HT-29 (cell line): ENCODE measurements around the gene DDN. TPM values are rescaled to one million over a fixed set of nuclear protein-coding genes. Genes with fewer than 3 reads are reported as not detected.

Experiments
- DNase-seq: peaks from one replicate; pipeline ENCODE4 v3.0.0-alpha.2; 2015; ENCODE audit warnings: low spot score
- total RNA-seq: library from RNA; depleted of rRNA; stranded (reverse); fragments of >200 nt; shearing (Covaris generic); gene quantifications from 2 replicates; pipeline ENCODE4 v1.2.3, GENCODE V29; 2014

Gene DDN
- total RNA-seq, 1 experiment from 2014 or later: 0.66 TPM

GRCh38 chr12:49031573-49032161 lies 32.5 kb upstream of the DDN start:
- DNase-seq: no peak

DNA sequence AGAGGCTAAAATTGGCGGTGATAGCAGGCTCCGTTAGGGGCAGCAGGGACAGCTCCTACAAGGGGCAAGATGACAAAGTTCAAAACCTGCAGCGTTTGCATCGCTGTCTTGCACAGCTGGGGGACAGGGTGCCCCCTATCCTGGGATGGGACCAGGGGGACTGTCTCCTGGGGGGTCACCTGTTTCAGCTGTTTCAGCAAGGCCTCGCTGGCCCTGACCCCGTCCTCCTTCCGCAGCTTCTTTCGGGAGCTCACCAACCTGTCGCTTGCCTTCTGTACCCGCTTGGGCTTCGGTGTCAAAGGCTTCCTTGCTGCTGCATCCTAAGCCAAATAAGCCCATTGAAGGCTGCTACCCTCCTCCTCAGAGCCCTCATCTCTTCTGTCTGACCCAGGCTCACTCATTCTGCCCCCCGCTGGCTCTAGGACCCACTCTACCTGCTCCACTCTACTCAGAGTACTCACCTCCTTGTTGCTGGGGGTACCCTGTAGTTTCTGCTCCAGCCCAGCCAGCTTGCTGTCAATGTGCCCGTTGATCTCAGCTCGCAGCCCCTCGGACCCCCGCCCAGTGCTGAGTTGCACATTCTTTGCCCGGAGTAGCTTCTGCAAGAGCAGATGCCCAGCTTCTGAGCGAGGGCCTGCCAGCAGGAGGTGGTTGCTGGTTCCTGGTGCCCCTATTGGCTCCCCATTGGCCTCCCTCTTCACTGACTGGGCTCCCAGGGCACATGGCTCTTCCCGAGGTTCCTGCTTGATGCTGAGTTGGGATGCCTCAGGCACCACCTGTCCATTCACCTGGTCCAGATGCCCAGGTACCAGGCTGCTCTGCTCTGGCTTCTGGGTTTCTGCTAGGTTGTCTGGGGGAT lies 31.8 kb upstream of the DDN start:
- no peak for DNase-seq

- no peak for DNase-seq
Observed at GRCh38 chr12:49030119-49030518, 30.9 kb upstream of the DDN start.

- DNase-seq: no peak
Observed at GRCh38 chr12:49028666-49029275, 29.6 kb upstream of the DDN start.

DNA sequence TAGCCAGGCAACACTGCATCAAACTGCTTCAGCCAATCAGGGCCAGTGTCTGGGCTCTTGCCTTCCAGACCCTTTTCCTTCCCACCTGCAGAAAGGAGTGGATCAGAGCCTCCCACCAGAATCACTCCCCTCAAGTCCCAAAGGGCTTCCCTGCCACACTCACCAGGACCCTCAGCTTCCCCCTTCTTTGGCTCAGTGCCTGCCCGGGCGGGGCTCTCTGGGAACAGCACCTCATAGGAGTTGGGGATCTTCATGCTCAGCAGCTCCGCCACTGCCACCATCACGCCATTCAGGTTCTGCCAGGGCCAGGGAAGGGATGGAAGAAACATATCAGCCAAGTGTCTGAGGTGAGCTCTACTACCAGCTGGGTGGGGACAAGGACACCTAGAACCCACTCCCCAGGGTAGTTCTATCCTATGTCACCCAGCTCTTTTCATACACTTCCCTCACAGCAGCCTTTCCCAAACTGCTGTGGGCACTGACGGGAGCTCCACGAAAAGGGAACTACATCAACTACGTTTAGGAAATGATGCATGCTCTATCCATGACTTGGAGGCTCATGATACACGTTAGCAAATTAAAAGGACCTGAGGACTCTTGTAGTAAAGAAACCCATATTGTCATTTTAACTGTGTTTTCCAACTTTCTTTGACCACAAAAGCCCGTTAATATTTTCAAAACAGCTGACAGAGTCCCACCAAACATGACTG lies 28.8 kb upstream of the DDN start:
- DNase-seq: no peak

DNA sequence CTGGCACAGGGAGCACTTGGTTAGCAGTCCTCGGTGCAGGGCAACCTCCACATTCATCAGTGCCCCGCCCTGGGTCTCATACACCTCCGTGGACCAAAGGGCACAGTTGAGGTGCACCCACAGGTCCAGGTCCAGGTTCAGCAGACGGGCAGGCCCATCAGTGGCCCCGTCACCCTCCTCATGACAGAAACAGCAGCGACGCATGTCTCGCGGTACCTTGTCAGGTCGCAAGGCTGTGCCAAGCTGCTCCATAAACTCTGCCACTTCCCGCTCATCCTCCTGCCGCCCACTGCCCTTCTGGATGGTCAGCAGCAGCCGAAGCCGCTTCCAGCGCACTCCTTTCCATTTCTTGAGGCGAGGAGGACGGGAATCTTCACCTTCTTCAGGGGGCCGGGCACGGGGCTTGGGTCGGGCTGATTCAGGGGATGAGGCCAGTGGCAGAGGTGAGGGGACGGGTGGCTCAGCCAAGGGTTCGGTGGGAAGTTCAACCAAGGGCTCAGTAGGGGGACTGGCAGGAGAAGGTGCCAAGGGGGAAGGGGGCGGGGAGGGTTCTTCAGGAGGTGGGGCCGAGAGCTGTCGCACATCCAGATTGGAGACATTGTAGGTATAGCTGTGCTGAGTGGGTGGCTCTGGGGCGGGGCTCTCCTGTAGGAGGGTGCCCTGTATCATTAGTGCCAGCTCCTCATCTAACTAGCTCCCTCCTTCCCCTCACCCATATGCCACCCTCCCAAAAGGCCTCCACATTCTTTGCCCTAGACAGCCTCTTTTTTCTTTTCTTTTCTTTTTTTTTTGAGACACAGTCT lies 27.7 kb upstream of the DDN start:
- no peak for DNase-seq

DNA sequence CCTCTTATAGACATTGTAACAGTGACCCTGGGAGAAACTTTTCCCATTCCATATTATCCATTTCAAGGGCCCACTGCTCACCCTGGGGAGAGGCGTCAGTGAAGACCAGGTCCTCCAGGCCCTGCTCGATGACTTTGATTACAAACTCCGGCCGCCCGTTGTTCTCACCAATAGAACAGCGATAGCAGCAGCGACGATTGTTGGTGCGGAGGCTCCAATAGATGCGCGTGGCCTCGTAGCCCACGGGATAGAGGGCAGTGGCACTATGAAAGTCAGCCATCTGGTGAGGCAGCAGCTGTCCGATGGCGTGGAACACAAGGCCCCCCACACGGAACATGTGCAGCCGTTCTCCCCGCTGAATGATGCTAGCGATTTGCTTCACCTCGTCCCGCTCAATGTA lies 26.9 kb upstream of the DDN start:
- DNase-seq: no peak

DNA sequence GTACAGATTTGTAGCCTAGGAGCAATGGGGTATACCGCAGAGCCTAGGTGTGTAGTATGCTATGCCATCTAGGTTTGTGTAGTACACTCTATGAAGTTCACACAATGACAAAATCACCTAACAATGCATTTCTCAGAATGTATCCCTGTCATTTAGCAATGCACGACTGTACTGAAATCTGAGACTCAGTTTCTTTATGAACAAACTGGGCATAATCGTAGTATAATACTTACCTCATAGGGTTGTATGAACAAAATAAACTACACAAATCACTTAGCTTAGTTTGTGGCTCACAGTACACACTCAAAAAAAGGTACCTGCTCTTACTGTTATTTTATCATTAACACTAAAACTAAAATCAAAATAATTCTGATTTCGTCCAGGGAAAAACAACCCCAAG lies 26.3 kb upstream of the DDN start:
- DNase-seq: no peak

- DNase-seq: no peak
Observed at GRCh38 chr12:49024543-49024942, 25.4 kb upstream of the DDN start.

- no peak for DNase-seq
Observed at GRCh38 chr12:49023812-49024211, 24.6 kb upstream of the DDN start.

DNA sequence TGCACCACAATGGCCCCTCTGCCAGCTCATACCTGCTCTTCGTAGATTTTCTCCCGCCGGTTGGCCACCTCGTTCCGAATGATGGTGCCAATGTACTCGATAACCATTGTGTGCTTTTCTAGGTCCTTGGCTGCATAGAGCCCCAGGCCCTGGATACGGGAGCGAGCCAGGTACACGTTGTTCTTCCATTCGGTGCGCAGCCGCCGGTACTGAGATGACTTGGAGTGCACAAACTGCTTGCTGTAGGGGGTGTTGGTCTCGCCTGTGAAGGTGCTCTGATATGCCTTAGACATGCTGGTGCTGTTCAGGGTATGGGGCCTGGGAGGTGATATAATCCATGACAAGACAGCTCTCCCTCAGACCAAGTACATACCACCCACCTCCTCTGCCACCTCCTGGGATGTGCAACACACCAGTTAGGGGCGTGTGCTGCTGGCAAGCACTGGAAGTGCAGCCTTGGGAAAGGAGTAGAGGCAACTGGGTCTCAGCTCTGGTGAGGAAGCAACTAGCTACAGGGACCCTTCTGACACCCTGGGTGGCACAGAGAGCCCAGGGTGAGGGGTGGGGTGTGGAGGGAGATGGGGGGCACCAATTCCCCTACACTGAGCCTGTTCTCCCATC lies 23.5 kb upstream of the DDN start:
- no peak for DNase-seq

DNA sequence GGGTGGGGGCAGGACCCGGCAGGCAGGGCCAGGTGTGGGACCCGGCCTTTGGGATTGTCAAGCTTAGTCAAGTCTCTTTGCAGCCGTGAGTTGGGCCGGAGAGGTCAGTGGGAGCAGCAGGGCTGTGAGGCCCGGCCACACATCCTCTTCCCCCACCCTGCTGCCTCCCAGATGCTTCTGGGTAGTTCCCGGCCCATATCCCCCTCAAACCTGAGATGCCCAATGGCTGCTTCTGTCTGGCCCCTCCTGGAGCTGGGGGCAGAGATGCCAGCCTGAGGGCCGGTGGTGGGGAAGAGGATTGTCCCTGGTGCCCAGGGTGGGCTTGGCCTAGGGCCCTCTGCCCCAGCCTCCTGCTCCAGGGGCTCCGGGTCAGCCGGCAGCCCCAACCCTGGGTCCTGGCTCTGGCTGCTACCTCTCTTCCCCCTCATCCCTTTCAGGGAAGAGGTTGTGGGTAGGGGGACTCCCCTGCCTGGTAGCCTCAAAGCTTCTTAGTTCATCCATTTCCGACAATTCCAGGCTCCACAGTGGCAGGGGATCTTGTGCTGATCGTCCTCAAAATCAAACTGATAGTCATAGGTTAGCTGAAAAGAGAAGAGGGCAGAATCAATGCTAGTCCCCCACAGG lies 22.2 kb upstream of the DDN start:
- DNase-seq: no peak

DNA sequence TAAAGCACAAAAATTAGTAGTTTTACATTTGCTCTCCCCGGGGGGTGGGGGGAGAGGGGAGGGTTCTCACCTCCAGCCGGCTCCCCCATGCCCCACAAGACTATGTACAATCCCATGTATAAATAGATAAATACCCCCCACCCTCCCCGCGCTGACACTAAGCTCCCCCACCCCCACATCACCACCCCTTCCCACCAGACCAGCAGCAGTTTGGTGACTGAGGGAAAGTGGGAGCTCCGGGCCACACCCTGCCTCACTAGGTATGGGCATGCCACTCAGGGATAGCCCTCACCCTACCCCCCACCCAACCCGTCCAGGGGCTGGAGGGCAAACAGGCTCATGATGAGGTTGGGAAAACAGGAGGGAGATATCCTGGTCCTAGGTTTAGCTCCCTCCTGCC lies 21.3 kb upstream of the DDN start:
- no peak for DNase-seq

- peak; percentile 36 for DNase-seq
Observed at GRCh38 chr12:49019443-49020324, 20.5 kb upstream of the DDN start.

GRCh38 chr12:49019120-49019430 lies 19.9 kb upstream of the DDN start:
- no peak for DNase-seq

- peak; percentile 96 for DNase-seq
Observed at GRCh38 chr12:49018261-49019119, 19.3 kb upstream of the DDN start, which contains the start of gene PRKAG1. TSS of gene PRKAG1 (minus strand) at chr12:49018776. CDS start at chr12:49018740, 36 bp downstream.

GRCh38 chr12:49017891-49018260 lies 18.7 kb upstream of the DDN start:
- DNase-seq: no peak

DNA sequence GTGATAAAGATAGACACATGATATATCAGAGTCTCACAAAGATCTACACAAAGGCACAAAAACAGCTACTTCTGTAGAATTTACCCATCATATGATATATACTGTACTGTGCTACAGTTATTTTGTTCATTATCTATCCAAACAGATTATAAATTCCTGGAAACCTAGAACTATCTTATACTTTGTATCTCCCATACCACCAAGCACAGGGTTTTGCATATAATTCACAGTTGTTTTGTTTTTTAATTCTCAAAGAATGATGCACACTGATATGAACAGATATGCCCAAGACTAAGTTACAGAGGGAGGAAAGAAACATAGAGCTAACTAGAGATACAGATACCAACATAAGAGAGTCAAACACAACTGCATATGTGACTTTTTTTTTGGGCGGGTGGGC lies 16.0 kb upstream of the DDN start:
- DNase-seq: no peak

DNA sequence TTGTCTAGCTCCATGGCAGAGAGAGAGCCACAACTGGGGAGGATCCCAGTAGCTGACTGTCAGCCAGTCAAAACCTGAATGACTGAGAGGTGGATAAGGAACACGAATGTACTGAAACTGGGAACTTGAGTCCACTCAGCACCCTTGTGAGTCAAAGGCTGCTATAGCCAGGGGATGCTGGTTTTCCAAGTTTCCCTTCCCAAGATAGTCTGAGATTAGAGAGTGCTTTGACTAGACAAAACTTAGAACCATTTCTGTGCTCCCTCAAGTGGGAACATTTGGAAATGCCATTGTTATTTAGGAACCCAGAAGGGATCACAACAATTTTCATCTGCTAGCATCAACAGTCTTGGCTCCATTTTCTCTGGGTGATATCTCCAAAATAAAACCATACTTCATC lies 15.4 kb upstream of the DDN start:
- no peak for DNase-seq
